Esophagus muscularis mucosa (tissue), 4 donors: ENCODE measurements around the gene SLC25A31. TPM values are rescaled to one million over a fixed set of nuclear protein-coding genes. Genes with fewer than 3 reads are reported as not detected.

Experiments used
- DNase-seq: peaks from one replicate; pipeline ENCODE4 v3.0.0-alpha.2; 2017; ENCODE audit errors: extremely low spot score
- H3K27ac ChIP-seq, 4 donors: fragments of 200-600 bp; sonication (generic); replicated peaks in 1 of 4; 1 replicate in 3 of 4; 2 replicates in 1 of 4; pipeline ENCODE4 v1.5.1; 2016 to 2019; ENCODE audit warnings: mild to moderate bottlenecking in 1 of 4
- H3K27me3 ChIP-seq, 4 donors: fragments of 200-600 bp; sonication (generic); one replicate each; pipeline versions ENCODE4 v1.5.1 to v1.6.0; 2016 to 2019
- H3K36me3 ChIP-seq, 4 donors: fragments of 200-600 bp; sonication (generic); one replicate each; pipeline ENCODE4 v1.5.1; 2016 to 2019
- H3K4me1 ChIP-seq, 4 donors: fragments of 200-600 bp; sonication (generic); one replicate each; pipeline ENCODE4 v1.5.1; 2016 to 2019
- H3K4me3 ChIP-seq, 4 donors: fragments of 200-600 bp; sonication (generic); 1 replicate in 2 of 4; 2 replicates in 2 of 4; pipeline ENCODE4 v1.5.1; 2016 to 2019; ENCODE audit warnings: mild to moderate bottlenecking in 4 of 4, moderate library complexity in 1 of 4
- H3K9me3 ChIP-seq, 4 donors: fragments of 200-600 bp; sonication (generic); 1 replicate in 3 of 4; 2 replicates in 1 of 4; pipeline ENCODE4 v1.5.1; 2016 to 2019
- CTCF ChIP-seq, 3 experiments: fragments of 200-600 bp in 2 of 3; fragments of 450-650 bp in 1 of 3; sonication (generic) in 2 of 3; IDR thresholded peaks; one replicate each; pipeline ENCODE4 v1.5.1; 2017 to 2019; ENCODE audit warnings: antibody characterized with exemption in 3 of 3, mild to moderate bottlenecking in 2 of 3, moderate library complexity in 1 of 3
- EP300 ChIP-seq: sonication (generic); formaldehyde crosslinking; IDR thresholded peaks from one replicate; pipeline ENCODE4 v1.6.1; 2017; ENCODE audit warnings: antibody characterized with exemption
- POLR2A ChIP-seq: fragments of 450-650 bp; IDR thresholded peaks from one replicate; pipeline ENCODE4 v1.6.1; 2017; ENCODE audit warnings: antibody characterized with exemption, moderate library complexity, mild to moderate bottlenecking, low read depth
- POLR2AphosphoS5 ChIP-seq, 2 donors: sonication (generic); formaldehyde crosslinking; IDR thresholded peaks; one replicate each; pipeline ENCODE4 v1.6.1; 2017; ENCODE audit warnings: antibody characterized with exemption in 2 of 2
- WGBS: methylation state at CpG from one replicate; pipeline ENCODE4 v1.1.5; 2018; 5-methylcytosine and 5-hydroxymethylcytosine counted together
- intact Hi-C: fragments of 100-400 bp; cut with DNase I; formaldehyde crosslinking; loops from one replicate; pipeline ENCODE4 v1.15.1; 2023
- total RNA-seq, 4 donors: library from RNA; depleted of rRNA; stranded (reverse); fragments of >200 nt; gene quantifications; one replicate each; pipeline versions ENCODE4 v1.1.0 to v1.2.1, GENCODE V29; 2016

The SLC25A31 gene
- not detected for total RNA-seq

- no peak for DNase-seq
- H3K4me3 ChIP-seq, result no peak within 1 kb of the TSS
- H3K9me3 ChIP-seq, result no peaks in the 10 kb centered on the region
- no peaks in the 10 kb centered on the region for H3K36me3 ChIP-seq
- no peaks in the 10 kb centered on the region for H3K4me1 ChIP-seq
- H3K27ac ChIP-seq, result no peak within 1 kb of the TSS
- no peaks in the 10 kb centered on the region for H3K27me3 ChIP-seq
- TF ChIP-seq EP300, result no peak
- TF ChIP-seq POLR2AphosphoS5 (IDR thresholded peaks at IDR 0.05), result no peak
- TF ChIP-seq POLR2A, result no peak
- TF ChIP-seq CTCF (IDR thresholded peaks at IDR 0.05), result no peak
- WGBS, result 96% methylated on average over 64 of the region's 64 CpGs
- intact Hi-C loops, result no loop called here
Measured at GRCh38 chr4:127730142-127730913, at the start of gene SLC25A31. SLC25A31 (plus strand) TSS chr4:127730400; CDS start chr4:127730546, 146 bp downstream.

DNA sequence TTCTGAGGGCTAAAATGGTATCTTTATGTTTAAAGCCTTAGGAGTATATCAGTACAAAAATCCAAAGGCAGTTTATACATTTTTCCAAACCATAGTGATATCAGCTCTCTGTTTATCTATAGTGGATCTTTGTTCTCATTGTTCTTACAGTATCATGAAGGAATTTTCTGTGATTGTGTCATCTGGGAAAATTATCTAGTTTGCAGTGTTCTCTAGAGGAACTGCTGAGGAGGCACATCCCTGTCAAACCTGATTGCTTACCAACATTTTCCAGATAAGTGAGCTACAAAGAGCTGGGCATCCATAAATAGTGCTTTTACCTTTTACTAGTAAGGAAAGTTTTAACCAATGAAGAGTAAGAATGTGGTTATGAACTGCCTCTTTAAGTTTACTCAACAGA, 44.9 kb upstream of the SLC25A31 start:
- Histone ChIP-seq H3K4me1 (no peaks in the 10 kb centered on the region), H3K36me3 (peaks cover 0 to 39% (median 0%) of the 10 kb centered on the region in 4 donors), H3K27me3 (no peaks in the 10 kb centered on the region), H3K27ac (no peak overlapping the region), H3K4me3 (no peak overlapping the region), H3K9me3 (no peaks in the 10 kb centered on the region)
- DNase-seq, result no peak
- intact Hi-C loops, result no loop called here
- no peak for TF ChIP-seq POLR2A
- no peak for TF ChIP-seq EP300
- TF ChIP-seq POLR2AphosphoS5 (IDR thresholded peaks at IDR 0.05), result no peak
- no peak for TF ChIP-seq CTCF (IDR thresholded peaks at IDR 0.05)

GRCh38 chr4:127686658-127687057, 43.5 kb upstream of the SLC25A31 start:
- Histone ChIP-seq H3K9me3 (no peaks in the 10 kb centered on the region), H3K27ac (no peak overlapping the region), H3K36me3 (peaks cover 0 to 50% (median 4%) of the 10 kb centered on the region in 4 donors), H3K4me1 (no peaks in the 10 kb centered on the region), H3K27me3 (no peaks in the 10 kb centered on the region), H3K4me3 (no peak overlapping the region)
- DNase-seq, result no peak
- intact Hi-C loops, result no loop called here
- no peak for TF ChIP-seq POLR2A
- no peak for TF ChIP-seq CTCF (IDR thresholded peaks at IDR 0.05)
- TF ChIP-seq EP300, result no peak
- no peak for TF ChIP-seq POLR2AphosphoS5 (IDR thresholded peaks at IDR 0.05)
- WGBS, result 74% methylated on average over 2 of the region's 2 CpGs

- Histone ChIP-seq H3K36me3 (peaks cover 0 to 54% (median 4%) of the 10 kb centered on the region in 4 donors), H3K9me3 (no peaks in the 10 kb centered on the region), H3K27ac (no peak overlapping the region), H3K4me3 (no peak overlapping the region), H3K27me3 (no peaks in the 10 kb centered on the region), H3K4me1 (no peaks in the 10 kb centered on the region)
- intact Hi-C loops, result no loop called here
- no peak for TF ChIP-seq EP300
- no peak for TF ChIP-seq POLR2A
- no peak for TF ChIP-seq CTCF (IDR thresholded peaks at IDR 0.05)
- TF ChIP-seq POLR2AphosphoS5 (IDR thresholded peaks at IDR 0.05), result no peak
- DNase-seq, result no peak
- 91% methylated on average over 7 of the region's 7 CpGs for WGBS
Measured at GRCh38 chr4:127687580-127687979, 42.6 kb upstream of the SLC25A31 start.
